Activated CD8-positive, alpha-beta memory T cell treated with anti-CD3 and anti-CD28 coated beads, Interleukin-2, amount 50 U/mL, for 24 hours (primary cell): Measurements from ENCODE around the gene FAM170B.

Source experiments
- DNase-seq: peaks from one replicate; pipeline ENCODE4 v3.0.0-alpha.2; 2020; ENCODE audit errors: extremely low read depth

Gene FAM170B

GRCh38 chr10:49169776-49170175 is 36.0 kb upstream of the FAM170B start:
- no peak for DNase-seq

DNA sequence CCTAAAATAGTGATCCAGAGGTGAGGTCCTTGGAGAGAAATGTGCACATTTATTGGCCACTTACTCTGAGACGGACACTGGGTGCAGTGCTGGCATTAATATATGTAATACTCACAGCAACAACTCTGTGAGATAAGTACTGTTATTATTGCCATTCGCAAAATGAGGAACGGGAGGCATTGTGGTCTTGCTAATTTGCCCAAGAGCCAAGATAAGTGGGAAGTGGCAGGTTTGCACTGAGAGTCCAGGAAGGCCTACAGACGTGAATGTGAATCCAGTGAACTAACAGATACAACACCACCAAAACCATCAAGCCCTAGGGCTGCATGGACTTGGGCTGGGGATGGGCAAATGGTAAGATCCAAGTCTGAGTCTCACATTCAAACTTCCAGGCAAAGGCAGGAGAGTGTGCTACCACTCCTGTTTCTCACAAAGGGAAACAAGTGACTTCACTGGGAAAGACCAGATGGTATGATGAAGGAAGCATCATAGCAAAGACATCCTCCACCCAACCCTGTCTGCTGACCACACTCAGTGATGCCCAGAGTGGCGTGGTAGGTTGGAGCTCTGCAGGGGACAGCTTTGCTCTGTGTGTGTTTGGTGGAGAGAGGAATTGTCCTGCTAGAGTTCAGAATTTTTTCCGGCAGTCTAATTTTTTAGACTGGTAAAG is 35.1 kb upstream of the FAM170B start:
- no peak for DNase-seq

GRCh38 chr10:49168171-49168540 is 34.3 kb upstream of the FAM170B start:
- no peak for DNase-seq

DNA sequence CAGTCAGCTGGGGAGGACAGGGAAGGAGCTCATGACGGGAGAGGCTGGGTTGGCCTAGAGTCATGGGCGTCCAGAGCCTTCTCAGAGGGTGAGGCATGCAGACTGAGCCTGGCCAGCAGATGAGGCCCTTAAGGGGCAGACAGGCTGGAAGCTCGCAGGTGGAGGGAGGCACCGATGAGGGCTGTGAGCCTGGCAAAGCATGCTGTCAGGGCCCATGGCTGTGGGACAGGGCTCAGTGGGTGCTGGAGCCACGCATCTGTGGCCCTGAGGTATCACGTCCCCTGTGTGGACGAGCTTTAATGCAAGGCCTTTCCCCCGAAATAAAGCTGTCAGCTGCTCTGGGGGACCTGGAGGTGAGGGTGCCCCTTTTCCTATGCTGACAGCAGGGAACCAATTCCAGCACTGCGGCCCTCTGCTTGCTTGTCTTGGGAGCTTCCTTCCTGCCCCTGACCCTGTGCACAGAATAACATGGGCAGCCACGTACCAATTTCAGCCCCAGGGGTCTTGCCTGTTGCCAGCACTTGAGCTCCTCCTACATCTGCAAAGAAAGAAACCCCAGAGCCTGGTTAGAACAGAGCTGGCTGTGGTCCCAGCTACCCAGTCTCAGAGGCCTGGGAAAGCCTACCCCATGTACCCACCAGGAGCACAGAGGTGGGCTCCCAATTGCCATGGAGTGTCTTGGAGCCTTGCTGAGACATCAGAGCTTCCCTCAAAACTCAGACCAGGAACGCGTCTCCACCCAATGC is 33.8 kb upstream of the FAM170B start:
- no peak for DNase-seq

GRCh38 chr10:49166484-49167400 is 32.9 kb upstream of the FAM170B start:
- no peak for DNase-seq

GRCh38 chr10:49165821-49166483 is 32.1 kb upstream of the FAM170B start:
- DNase-seq, result no peak

DNA sequence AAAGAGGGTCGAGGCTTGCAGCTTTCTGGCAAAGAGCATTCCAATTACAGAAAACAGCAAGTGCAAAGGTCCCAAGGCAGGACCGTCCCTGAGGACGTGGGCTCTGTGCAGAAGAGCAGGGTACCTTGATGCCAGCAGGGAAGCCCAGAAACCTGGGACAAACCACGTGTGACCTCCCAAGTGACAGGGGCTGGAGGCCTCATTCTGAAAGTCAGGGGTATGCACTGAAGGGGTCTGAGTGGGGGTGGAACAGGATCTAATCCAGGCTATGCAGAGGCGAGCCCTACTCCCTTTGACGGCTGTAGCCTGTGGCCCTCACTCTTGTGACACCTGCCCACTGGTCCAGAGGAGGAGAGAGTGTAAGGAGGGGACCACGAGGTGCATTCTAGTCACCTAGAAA is 31.4 kb upstream of the FAM170B start:
- no peak for DNase-seq

DNA sequence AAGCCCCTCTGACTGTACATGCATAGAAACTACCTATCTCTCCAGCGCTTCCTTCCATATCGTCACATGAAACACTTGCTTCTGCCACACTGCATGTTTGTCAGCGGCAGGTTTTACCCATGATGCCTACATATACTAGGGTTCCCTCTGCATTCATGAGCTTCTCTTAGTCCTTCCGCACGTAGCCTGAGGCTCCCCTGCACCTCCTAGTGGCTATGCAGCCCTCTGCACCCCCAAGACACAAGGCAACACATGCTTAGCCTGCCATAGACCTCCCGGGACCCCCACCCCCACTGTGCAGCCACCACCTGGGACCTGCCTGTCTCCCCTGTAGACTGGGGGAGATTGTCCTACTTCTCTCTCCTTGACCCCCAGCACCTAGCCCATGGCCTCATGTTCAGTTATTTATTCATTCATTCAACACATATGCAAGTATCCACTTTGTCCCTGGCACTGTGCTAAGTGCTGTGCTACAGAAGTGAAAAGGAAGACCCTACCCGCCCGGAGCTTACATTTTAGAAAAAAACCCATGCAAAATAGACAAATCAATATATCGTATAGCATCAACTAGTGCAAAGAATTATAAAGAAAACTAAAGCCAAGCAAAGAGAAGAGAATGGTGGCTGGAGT is 30.9 kb upstream of the FAM170B start:
- DNase-seq, result no peak

DNA sequence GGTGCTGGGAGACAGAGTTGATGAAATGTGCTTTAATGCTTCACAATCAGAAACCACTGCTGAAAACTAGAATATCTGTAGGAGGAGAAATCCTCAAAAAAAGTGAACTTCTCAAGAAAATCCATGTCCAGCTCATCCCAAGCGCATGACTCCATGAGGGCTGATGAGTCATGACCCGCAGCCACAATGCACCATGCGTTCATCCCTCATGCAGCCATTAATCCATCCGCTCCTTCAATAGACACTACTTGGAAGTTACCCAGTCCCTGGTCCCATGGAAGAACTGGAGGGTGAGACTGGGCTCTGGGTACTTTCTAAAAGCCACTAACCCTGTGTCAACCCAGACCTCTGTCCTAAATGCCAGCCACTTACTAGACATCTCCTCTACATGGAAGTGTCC is 29.9 kb upstream of the FAM170B start:
- DNase-seq, result no peak

DNA sequence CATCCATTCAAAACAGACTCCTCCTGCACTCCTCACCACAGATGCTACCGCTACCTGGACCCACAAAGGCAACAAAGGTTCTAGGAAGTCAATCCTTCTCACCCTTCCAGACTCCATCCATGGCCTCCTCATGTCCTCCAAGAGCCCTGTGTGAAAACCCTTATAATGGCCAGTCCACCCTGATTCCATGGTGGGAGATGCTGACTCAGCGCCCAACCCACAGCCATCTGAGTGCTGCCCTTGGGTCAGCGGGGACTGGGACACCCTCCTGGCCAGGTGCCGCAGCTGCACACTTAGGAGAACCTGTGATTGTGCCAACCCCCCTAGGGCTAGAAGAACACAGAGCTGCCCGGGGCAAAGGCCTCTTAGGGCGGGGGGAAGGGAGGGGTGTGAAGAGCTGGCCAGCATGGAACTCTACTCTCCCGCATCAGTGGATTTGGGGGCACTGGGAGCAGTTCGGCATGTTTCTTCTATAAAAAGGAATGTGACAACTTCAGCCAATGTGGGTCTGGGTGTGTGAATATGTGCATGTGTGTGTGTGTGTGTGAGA is 29.0 kb upstream of the FAM170B start:
- DNase-seq, result no peak

DNA sequence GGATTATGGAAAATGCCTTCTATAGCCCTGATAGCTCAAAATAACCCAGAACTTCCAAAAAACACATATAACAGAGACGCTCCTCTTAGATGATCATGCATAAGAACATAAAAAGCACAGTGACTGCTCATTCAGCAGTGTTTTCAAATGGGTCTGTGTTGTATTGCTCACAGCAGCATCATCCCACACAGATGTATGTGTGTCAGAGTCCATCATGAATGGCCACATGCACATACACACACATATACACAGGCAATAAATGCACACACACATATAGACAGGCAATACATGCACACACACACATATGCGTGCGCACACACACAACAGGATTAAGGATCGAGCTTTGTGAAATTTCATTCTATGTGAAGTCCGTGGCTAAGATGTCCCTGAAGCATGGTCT is 28.2 kb upstream of the FAM170B start:
- no peak for DNase-seq

DNA sequence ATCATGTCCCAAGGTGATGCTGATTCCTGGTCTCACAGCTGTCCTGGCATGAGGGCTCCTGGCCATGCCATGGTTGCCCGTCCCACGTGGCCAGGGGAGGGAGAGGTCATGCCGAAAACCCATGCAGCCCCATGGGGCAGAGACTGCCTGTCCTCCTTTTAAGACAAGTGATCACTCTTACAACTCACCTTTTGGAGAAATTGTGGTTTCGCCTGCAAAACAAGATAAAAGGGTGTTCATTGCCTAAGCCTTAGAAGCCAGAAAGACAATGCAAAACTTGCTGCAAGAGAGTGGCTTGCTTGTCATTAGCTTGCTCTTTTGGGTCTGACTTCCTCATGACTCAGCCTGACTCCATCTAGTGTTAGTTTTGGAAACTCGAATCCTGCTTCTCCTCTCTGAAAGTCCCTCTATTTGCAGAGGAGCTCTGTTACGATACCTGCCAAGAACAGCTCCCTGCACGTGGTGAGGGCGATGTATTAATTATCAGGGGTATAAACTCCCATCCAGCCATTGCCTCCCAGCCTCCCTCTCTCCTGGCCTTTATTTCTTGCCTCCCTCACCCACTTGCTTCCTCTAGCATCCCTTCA is 27.7 kb upstream of the FAM170B start:
- DNase-seq, result no peak

GRCh38 chr10:49160814-49161213 is 27.0 kb upstream of the FAM170B start:
- DNase-seq, result no peak

DNA sequence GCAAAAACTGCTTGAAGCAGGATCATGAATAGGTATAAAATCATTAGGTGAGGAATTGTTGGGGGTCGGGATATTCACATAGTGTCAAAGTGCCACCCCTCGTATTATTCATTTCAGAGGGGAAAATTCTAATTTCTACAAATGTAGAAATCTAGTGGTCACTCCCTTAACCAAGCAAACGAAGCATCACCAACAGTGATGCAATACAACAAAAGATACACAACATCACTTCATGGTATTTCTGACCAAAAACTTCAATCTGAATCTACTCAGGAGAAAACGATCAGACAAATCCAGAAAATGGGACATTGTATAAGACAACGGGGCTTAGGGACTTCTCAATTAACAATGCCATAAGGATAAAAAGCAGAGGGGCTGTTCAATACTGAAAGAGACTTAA is 26.3 kb upstream of the FAM170B start:
- no peak for DNase-seq

GRCh38 chr10:49158915-49159314 is 25.1 kb upstream of the FAM170B start:
- no peak for DNase-seq

DNA sequence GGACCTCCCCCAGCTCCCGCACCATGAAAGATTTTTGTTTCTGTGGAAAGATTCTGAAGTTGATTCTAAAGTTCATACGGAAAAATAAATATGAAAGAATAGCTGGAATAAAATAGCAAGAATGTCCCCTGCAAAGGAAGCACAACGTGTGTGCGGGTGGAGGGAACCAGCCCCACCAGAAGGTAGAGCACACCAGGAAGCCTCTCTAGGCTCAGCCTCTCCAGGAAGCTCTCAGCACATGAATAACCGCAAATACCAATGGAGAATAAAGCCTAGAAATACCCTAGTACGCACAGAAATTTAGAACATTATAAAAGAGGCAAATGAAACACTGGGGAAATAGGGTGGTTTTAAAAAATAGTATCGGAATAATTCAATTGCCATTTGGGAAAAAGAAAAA is 24.6 kb upstream of the FAM170B start:
- no peak for DNase-seq

- no peak for DNase-seq
These were observed 23.4 kb upstream of the FAM170B start for GRCh38 chr10:49157229-49157628.

GRCh38 chr10:49154641-49155040 is 20.8 kb upstream of the FAM170B start:
- DNase-seq, result no peak

GRCh38 chr10:49153971-49154370 is 20.1 kb upstream of the FAM170B start:
- DNase-seq, result no peak

DNA sequence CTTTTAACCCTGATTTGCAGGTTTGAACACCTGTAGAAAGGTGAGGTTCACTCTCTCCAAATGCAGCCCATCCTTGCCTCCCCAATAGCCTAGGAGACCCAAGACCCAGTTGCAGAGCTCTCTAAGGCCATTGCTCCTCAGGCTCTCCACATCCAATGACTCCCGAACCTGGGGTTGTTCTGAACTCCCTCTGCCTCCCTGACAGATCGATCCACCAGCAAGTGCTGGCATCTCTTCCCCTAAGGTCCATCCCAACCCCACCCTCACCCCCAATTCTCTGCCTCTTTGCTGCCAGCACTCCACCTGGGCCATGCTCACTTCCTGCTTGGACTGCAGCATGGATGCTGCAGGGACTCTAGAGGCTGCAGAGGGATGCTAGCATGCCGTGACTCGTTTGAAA is 19.3 kb upstream of the FAM170B start:
- no peak for DNase-seq

- DNase-seq, result no peak
These were observed 18.8 kb upstream of the FAM170B start for GRCh38 chr10:49152663-49153062.
